ENCODE measurements around the gene APOL5. TPM values are rescaled to one million over a fixed set of nuclear protein-coding genes. Genes with fewer than 3 reads are reported as not detected.

The APOL5 gene
- total and polyA plus RNA-seq, 9 of the 15 experiments (the other 6 are each of a cell fraction or from before 2014, with no cell fraction given) = not detected

GRCh38 chr22:35752006-35752862, 34.6 kb downstream of the APOL5 start:
- in situ Hi-C loops (cut with MboI) = no loop called here
- H4K20me1 ChIP-seq (replicated peaks; ENCODE audit: control insufficient read depth, insufficient read depth, low read length) = no peaks in the 10 kb centered on the region
- H3K4me3 ChIP-seq = no peak overlapping the region
- no peak overlapping the region for H3K9ac ChIP-seq (ENCODE audit: insufficient read depth in 1 of 2, low read depth in 2 of 2, low read length in 2 of 2)
- WGBS (ENCODE audit: insufficient coverage, low coverage, missing lambda C conversion rate) = 72% methylated on average over 5 of the region's 5 CpGs
- ChIA-PET POLR2A (interaction anchor here (1.3 kb wide), 1 partner anchor 14 kb away, joined by 3 read pairs; no protein-coding TSS in a partner anchor), CTCF (ENCODE audit: low intra/inter-chr PET ratio) (no interaction called here)
- DNase-seq (ENCODE audit: extremely low read depth in 1 of 4, low spot score in 3 of 4) (no peak), ATAC-seq (no peak), FAIRE-seq (no peak)
- H3K27ac ChIP-seq (ENCODE audit: extremely low read depth, low read depth, low read length) = no peak overlapping the region
- H3K27me3 ChIP-seq (ENCODE audit: control insufficient read depth in 2 of 2, insufficient read depth in 2 of 2, low read length in 2 of 2) = no peaks in the 10 kb centered on the region
- no peaks in the 10 kb centered on the region for H3K79me2 ChIP-seq (ENCODE audit: control insufficient read depth, insufficient read depth, low read length)
- H3K4me1 ChIP-seq (replicated peaks in 1 of 2; ENCODE audit: control insufficient read depth in 2 of 2, insufficient read depth in 2 of 2, low read length in 2 of 2) = no peaks in the 10 kb centered on the region
- intact Hi-C loops (cut with micrococcal nuclease) = no loop called here
- H3K9me3 ChIP-seq (replicated peaks; ENCODE audit: control insufficient read depth, insufficient read depth, low read depth, low read length) = no peaks in the 10 kb centered on the region
- no peak overlapping the region for H3K4me2 ChIP-seq (ENCODE audit: insufficient read depth, low read length)
- H3K9me1 ChIP-seq (ENCODE audit: control insufficient read depth, insufficient read depth, low read length) = no peaks in the 10 kb centered on the region
- no TSS peak for BruUV-seq (replicated peaks)
- H2AFZ ChIP-seq (ENCODE audit: low read depth, low read length) = no peak overlapping the region
- TF ChIP-seq SPI1 (IDR thresholded peaks at IDR 0.05; ENCODE audit: borderline replicate concordance, low read depth, low read length) (peak; percentile 19; the same call in 1 of the 2 replicates), ATF6 (CRISPR knock-in tag; IDR thresholded peaks at IDR 0.05) (no peak)
- H3K36me3 ChIP-seq (ENCODE audit: control insufficient read depth, insufficient read depth, low read length) = no peaks in the 10 kb centered on the region
